Measurements from ENCODE around the gene LYPD5. TPM values are rescaled to one million over a fixed set of nuclear protein-coding genes. Genes with fewer than 3 reads are reported as not detected.
A peak's percentile ranks its signal among the peaks of the same experiment; 100 is the strongest.

LYPD5 gene
- total RNA-seq, 2 donors from 2014 or later: 5.9 to 6.5 TPM

DNA sequence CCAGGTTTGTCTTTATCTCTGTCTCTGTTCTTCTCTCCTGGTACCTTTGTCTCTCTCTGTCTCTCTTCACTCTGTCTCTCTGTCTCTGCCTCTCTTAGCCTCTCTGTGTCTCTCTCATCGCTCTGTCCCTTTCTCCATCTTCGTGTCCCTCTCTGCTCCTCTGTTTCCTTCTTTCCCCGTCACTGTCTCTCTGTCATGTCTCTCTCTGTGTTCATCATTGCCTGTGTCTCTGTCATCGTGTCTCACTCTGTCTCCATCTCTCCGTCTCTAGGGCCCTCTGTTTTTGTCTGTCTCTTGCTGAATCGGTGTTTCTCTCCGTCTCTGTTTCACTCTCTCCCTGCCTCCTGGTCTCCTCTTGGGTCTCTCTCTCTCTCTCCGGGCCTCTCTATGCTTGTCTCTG is 18.6 kb downstream of the LYPD5 start:
- ATAC-seq (ENCODE audit: insufficient number of reproducible peaks, low FRiP score, low read depth): no peak
- no peaks in the 10 kb centered on the region for H3K27me3 ChIP-seq (replicated peaks; ENCODE audit: insufficient read depth)
- no peak overlapping the region for H3K4me3 ChIP-seq
- no peak for DNase-seq (ENCODE audit: low spot score)
- H3K36me3 ChIP-seq: no peaks in the 10 kb centered on the region
- no peaks in the 10 kb centered on the region for H3K9me3 ChIP-seq
- H3K4me1 ChIP-seq (ENCODE audit: control insufficient read depth in 1 of 2, low read depth in 2 of 2): peaks cover 8 to 10% of the 10 kb centered on the region in 2 donors
- TF ChIP-seq, protein P1, sequence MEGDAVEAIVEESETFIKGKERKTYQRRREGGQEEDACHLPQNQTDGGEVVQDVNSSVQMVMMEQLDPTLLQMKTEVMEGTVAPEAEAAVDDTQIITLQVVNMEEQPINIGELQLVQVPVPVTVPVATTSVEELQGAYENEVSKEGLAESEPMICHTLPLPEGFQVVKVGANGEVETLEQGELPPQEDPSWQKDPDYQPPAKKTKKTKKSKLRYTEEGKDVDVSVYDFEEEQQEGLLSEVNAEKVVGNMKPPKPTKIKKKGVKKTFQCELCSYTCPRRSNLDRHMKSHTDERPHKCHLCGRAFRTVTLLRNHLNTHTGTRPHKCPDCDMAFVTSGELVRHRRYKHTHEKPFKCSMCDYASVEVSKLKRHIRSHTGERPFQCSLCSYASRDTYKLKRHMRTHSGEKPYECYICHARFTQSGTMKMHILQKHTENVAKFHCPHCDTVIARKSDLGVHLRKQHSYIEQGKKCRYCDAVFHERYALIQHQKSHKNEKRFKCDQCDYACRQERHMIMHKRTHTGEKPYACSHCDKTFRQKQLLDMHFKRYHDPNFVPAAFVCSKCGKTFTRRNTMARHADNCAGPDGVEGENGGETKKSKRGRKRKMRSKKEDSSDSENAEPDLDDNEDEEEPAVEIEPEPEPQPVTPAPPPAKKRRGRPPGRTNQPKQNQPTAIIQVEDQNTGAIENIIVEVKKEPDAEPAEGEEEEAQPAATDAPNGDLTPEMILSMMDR (IDR thresholded peaks at IDR 0.05): no peak
- H3K27ac ChIP-seq: no peak overlapping the region

DNA sequence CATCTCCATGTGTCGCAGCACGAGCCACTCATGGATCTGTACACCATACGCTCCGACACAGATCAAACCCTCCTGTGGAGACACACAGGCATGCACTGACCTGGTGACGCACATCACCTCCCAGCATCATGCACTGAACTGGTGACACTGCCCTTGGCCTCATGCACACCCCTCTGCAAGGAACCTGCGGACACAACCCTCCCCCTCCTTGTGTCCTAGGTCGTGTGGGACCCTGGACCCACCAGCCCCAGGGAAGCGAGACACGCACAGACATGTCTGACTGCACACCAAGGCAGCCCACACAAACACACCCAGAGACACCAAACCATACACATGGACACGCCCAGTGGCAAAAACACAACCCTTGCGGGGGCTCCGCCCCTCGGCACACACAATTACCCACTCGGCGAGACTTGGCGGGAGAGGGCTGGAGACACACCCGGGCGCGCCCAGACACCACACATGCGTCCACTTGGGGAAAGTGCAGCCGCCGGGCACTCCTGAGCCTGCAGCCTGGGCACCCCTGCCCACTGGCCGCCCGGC is 19.5 kb downstream of the LYPD5 start:
- Histone ChIP-seq H3K4me1 (ENCODE audit: control insufficient read depth in 1 of 2, low read depth in 2 of 2) (peaks cover 10 to 12% of the 10 kb centered on the region in 2 donors), H3K27ac (no peak overlapping the region), H3K9me3 (no peaks in the 10 kb centered on the region), H3K4me3 (no peak overlapping the region), H3K36me3 (no peaks in the 10 kb centered on the region), H3K27me3 (replicated peaks; ENCODE audit: insufficient read depth) (no peaks in the 10 kb centered on the region)
- ATAC-seq (ENCODE audit: insufficient number of reproducible peaks, low FRiP score, low read depth): no peak
- no peak for DNase-seq (ENCODE audit: low spot score)
- TF ChIP-seq, protein P1 (IDR thresholded peaks at IDR 0.05): no peak

DNA sequence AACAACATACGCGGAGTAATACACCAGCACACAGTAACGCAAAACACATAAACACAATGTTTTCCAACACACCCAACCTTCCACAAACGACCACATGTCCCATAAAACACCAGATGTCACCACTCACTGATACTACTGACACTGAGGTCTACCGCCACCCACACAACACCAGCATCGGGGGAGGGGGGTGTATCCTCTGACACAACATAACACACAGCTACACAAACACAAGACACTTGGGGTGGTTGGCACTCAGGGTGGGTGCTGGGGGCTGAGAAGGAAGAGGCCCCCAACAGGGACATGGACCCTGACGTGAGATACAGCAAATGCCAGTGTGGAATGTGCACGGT is 20.0 kb downstream of the LYPD5 start:
- TF ChIP-seq, protein P1 (IDR thresholded peaks at IDR 0.05): no peak
- peaks cover 10 to 15% of the 10 kb centered on the region in 2 donors for H3K4me1 ChIP-seq (ENCODE audit: control insufficient read depth in 1 of 2, low read depth in 2 of 2)
- H3K27me3 ChIP-seq (replicated peaks; ENCODE audit: insufficient read depth): no peaks in the 10 kb centered on the region
- no peak for ATAC-seq (ENCODE audit: insufficient number of reproducible peaks, low FRiP score, low read depth)
- H3K9me3 ChIP-seq: no peaks in the 10 kb centered on the region
- DNase-seq (ENCODE audit: low spot score): no peak
- no peaks in the 10 kb centered on the region for H3K36me3 ChIP-seq
- H3K27ac ChIP-seq: no peak overlapping the region
- no peak overlapping the region for H3K4me3 ChIP-seq

DNA sequence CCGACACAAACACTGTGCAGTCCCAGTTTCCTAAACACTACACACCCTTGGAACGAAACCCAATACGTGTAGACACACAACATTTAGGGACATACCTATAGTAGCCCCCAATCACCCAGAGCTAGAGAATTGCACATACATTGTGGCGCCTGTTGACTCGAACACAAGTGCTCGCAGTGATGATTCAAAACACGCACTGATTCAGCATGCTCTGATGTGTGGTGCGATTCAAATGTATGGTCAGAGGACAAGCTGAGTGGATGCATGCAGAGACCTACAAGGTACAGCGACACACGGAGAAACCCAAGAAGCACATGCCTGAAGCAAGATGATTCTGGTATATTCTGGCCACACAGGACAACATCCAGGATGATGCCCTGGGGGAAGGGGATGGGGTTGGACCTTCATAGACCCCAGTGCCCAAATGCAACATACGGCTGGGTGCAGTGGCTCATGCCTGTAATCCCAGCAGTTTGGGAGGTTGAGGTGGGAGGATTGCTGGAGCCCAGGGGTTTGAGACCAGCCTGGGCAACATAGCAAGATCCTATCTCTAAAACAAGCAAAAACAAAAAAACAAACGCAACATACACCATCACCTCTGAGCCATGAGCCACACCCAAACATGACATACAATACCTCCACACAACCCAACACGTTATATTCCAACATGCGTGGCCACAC is 20.5 kb downstream of the LYPD5 start:
- DNase-seq (ENCODE audit: low spot score) (no peak), ATAC-seq (ENCODE audit: insufficient number of reproducible peaks, low FRiP score, low read depth) (no peak)
- H3K27me3 ChIP-seq (replicated peaks; ENCODE audit: insufficient read depth): no peaks in the 10 kb centered on the region
- H3K36me3 ChIP-seq: no peaks in the 10 kb centered on the region
- peaks cover 10 to 15% of the 10 kb centered on the region in 2 donors for H3K4me1 ChIP-seq (ENCODE audit: control insufficient read depth in 1 of 2, low read depth in 2 of 2)
- TF ChIP-seq, protein P1 (IDR thresholded peaks at IDR 0.05): no peak
- H3K9me3 ChIP-seq: no peaks in the 10 kb centered on the region
- H3K27ac ChIP-seq: no peak overlapping the region
- no peak overlapping the region for H3K4me3 ChIP-seq

DNA sequence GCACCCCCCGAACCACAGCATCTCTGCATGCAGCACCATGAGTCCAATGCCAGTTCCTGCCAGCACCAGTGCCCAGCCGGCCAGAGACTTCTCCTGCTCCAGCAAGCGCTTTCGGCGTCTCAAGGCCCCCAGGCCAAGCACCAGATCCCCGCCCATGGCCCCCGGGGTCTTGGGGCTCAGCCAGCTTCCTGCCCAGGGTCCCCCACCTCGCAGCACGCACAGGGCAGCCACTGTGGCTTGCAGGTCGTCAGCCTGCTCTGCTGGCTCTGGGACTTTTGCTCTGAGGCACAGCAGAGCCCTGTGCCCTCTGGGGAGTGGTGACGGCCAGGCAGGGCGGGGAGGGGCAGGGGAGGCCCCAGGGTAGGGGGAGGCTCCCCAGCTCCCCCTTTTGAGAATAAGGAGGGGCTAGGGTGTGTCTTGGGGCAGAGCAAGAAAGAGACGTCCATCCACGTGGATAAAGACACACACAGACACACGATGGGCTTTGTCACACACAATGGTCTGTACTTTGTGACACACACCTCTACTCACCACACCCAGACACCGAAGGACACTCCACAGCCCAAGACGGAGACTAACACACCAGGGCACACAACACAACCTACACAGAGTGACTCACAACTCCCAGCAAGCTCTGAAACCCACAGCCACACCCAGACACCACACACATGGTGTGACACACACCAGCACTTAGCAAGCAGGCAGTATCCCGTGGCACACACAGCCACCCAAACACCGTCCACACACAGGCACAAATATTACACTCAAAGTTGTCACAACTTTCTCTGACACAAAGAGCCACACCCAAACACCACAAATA is 21.3 kb downstream of the LYPD5 start, which contains the start of gene KCNN4:
TSS of gene KCNN4 (minus strand) at position 268 of the 820 bp plus-strand sequence. CDS start at position 156, 112 bp downstream.
- H3K4me3 ChIP-seq: peak within 1 kb of the TSS; percentile 41
- DNase-seq (ENCODE audit: low spot score) (no peak), ATAC-seq (ENCODE audit: insufficient number of reproducible peaks, low FRiP score, low read depth) (no peak)
- TF ChIP-seq, protein P1 (IDR thresholded peaks at IDR 0.05): no peak
- H3K27me3 ChIP-seq (replicated peaks; ENCODE audit: insufficient read depth): no peaks in the 10 kb centered on the region
- H3K4me1 ChIP-seq (ENCODE audit: control insufficient read depth in 1 of 2, low read depth in 2 of 2): peaks cover 10 to 15% of the 10 kb centered on the region in 2 donors
- H3K27ac ChIP-seq: peak within 1 kb of the TSS in 1 of 2 donors; percentile 5
- no peaks in the 10 kb centered on the region for H3K9me3 ChIP-seq
- no peaks in the 10 kb centered on the region for H3K36me3 ChIP-seq

Data from thoracic aorta (tissue), 2 donors.